T-helper 2 cell (primary cell): ENCODE measurements around the gene RNF14.
"Not testable (repeated sequence)": the region's sequence is repeated elsewhere in the genome, so short reads cannot be mapped to it uniquely, and the experiment has no call there.

Source experiments
- DNase-seq, 5 experiments: peaks; one replicate each; pipeline versions ENCODE4 v3.0.0 to v3.0.0-alpha.2; 2012 to 2022

The RNF14 gene

DNA sequence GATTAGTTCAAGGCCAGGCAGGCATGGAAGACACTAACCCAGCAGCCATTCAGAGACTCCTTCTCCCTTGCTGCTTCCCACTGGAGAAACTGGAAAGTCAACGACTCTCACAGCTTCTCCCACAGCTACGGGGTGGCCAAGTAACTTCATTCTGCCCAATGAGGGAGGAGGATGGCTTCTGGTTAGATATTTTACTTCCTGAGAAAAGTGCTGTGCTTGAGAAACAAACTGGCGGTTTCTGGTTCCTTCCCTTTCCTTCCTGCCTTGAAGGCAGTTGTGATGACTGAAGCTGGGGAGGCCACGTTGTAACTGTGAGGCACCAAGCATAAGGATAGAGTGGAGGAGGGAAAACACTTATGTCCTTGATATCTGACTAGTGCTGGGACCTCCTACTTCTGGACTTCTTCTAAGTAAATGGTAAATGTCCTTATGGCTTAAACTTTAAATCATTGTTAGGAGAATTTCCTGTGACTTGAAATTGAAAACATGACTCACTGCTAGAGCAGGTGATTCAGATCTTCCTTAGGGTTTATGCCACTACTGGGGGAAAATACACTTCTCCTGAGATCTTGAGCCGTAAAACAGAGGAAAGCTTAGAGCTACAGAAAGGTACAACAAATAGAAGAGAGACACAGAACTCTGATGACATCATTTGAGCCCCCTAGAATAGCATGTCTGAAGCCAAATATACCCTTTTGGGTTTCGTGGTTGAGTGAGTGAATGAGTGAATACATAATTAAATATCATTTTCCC lies 47.1 kb downstream of the RNF14 start:
- peak in 3 of 5 experiments; percentile 24 to 86 (median 41) for DNase-seq

DNA sequence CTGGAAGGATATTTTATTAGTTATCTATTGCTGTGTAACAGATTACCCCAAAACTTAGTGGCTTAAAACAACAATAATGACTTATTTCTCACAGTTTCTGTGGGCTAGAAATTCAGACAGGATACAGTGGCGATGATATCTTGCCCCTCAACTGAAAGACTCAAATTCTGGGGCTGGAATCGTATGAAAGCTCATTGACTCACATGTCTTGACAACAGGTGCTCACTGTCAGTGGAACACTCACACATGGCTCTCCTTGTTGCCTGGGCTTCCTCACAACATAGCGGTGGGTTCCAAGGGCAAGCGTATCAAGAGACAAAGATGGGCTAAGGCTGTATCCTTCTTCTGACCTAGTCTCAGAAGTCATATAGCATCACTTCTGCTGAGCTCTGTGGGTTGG lies 47.7 kb downstream of the RNF14 start:
- peak in 2 of 5 experiments; percentile 26 to 93 for DNase-seq

GRCh38 chr5:142017832-142018427 lies 49.0 kb downstream of the RNF14 start:
- DNase-seq = peak in 1 of 5 experiments; percentile 86

DNA sequence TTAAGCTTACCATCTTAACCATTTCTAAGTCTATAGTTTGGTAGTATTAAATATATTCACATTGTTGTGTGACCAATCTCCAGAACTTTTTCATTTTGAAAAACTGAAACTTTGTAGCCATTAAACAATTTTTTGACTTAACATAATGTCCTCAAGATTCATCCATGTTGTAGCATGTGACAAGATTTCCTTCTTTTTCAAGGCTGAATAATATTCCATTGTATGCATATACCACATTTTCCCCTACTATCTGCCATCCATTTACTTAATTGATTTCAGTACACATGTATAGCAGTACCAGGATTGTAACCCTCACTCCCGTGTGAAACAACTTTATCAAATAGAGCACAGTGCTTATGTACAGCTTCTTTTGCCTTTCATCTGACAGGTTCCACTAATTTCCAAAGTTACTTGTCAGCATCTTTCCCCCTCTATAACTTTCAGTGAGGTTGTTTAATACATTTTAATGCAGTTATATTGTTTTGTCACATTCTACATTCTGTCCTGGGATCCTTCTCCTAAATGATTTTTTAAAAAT lies 51.3 kb downstream of the RNF14 start:
- no peak for DNase-seq

- DNase-seq = no peak
Measured at GRCh38 chr5:142023836-142024235, 54.9 kb downstream of the RNF14 start.

- DNase-seq = peak; percentile 62 to 95 (median 76)
Measured at GRCh38 chr5:142024771-142025304, 55.9 kb downstream of the RNF14 start.

GRCh38 chr5:142025637-142026036 lies 56.7 kb downstream of the RNF14 start:
- no peak for DNase-seq

DNA sequence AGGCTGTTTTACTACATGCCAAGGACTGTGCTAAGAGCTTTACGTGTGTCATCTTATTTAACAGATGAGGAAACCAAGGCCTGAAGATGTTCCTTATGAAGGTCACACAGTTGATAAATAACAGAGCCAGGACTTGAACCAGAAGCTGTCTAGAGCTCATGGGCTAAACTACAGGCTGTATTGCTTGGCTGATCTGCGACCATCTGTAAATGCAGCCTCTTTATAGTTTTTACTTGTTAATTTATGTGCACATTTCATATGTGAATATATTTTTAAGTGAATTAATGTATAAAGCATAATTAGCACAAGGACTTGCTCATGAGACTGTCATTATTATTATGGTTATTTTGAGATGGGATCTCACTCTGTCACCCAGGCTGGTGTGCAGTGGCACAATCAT lies 63.2 kb downstream of the RNF14 start:
- DNase-seq = no peak

- no peak for DNase-seq
Measured at GRCh38 chr5:142032747-142033631, 64.1 kb downstream of the RNF14 start.

- DNase-seq = peak in 1 of 5 experiments; percentile 7
Measured at GRCh38 chr5:142033632-142034567, 65.0 kb downstream of the RNF14 start.

DNA sequence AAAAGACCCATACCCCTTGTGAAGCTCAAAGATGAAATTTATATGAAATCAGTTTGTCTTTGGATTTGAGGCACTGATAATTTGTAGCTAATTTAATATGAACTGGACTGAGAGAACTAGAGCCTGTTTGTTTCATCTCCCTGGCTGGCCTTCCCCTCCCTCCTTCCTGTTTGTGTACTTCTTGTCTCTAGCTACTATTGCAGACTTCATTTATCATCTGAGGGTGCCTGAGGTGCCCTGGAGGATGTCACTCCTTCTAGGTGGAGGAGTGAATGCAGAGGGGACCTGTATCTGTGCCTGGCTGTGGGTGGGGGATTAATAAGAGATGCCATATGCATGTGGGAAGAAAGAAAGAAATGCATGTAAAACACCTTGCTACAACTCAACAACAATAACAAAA lies 66.1 kb downstream of the RNF14 start:
- DNase-seq = no peak

DNA sequence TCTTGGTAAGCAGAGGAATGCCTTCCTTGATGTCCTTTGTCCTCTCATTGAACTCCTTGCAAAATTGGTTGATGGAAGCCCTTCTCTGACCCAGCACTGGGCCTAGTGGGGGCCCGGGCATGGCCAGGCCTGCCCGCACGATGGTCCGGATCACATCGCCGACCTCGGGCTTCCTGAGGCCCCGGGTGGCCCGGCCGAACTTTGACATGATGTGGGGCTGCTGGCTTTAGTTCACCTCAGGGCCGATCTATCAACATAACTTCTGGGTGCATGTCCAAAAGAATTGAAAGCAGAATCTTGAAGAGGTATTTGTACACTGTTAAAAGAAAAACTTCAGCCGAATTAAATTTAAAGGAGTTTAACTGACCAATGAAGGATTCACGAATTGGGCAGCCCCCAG lies 68.0 kb downstream of the RNF14 start:
- no peak for DNase-seq

- DNase-seq = not testable (repeated sequence)
Measured at GRCh38 chr5:142037599-142037998, 68.7 kb downstream of the RNF14 start.

DNA sequence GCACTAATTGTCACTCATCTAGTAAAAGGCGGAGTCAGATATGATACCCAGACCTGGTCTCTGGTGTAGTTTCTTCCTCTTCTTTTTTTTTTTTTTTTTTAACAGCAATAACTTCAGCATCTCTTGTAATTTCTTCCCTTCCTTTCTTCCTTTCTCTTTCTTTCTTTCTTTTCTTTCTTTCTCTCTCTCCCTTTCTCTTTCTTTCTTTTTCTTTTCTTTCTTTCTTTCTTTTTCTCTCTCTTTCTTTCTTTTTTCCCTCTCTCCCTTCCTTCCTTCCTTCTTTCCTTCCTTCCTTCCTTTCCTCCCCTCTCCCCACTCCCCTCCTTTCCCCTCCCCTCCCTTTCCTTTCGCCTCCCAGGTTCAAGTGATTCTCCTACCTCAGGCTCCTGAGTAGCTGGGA lies 69.8 kb downstream of the RNF14 start:
- DNase-seq = no peak
